ENCODE measurements around the gene ZBTB12.

- TF ChIP-seq CTCF (IDR thresholded peaks at IDR 0.05) (no peak), EP300 (IDR thresholded peaks at IDR 0.05) (no peak), POLR2A (IDR thresholded peaks at IDR 0.05) (no peak)
These were observed 31.4 kb downstream of the ZBTB12 start for GRCh38 chr6:31870385-31870921.

All from stomach (tissue), 4 donors.